SK-N-SH (cell line): Measurements from ENCODE around the gene CST2. TPM values are rescaled to one million over a fixed set of nuclear protein-coding genes. Genes with fewer than 3 reads are reported as not detected.

Experiments used
- CTCF ChIA-PET: fragments of 300-600, 350-600 bp; formaldehyde crosslinking; extraction: SDS; loops from one replicate; lab custom pipeline; 2021; lab: Yijun Ruan, JAX
- POLR2A ChIA-PET: fragments of 350-600 bp; sonication (Branson Sonifier 250); formaldehyde crosslinking; extraction: SDS; loops from one replicate; lab custom pipeline; 2020; ENCODE audit warnings: antibody characterized with exemption, inconsistent platforms; lab: Yijun Ruan, JAX
- DNase-seq: peaks from one replicate; pipeline ENCODE4 v3.0.0; 2012
- H2AFZ ChIP-seq: fragments of 200-600 bp; sonication (generic); 2 replicates; pipeline ENCODE4 v1.8.1; 2016; ENCODE audit warnings: antibody characterized with exemption, mild to moderate bottlenecking, low read depth
- H3F3A ChIP-seq: fragments of 200-600 bp; sonication (generic); replicated peaks from 2 replicates; pipeline ENCODE3; 2016; ENCODE audit warnings: antibody characterized with exemption, mild to moderate bottlenecking; ENCODE audit not compliant: insufficient read depth
- H3K27ac ChIP-seq, 2 experiments: fragments of 200-500 bp in 1 of 2; fragments of 200-600 bp in 1 of 2; sonication (Bioruptor generic) in 1 of 2; sonication (generic), shearing (Covaris generic) in 1 of 2; 2 replicates each; pipeline versions ENCODE4 v1.5.1 to v1.6.1; 2014 to 2016; ENCODE audit warnings: low read depth in 2 of 2, inconsistent platforms in 1 of 2, low read length in 1 of 2, mild to moderate bottlenecking in 1 of 2, mixed read lengths in 1 of 2
- H3K27me3 ChIP-seq: fragments of 200-600 bp; sonication (generic), shearing (Covaris generic); 2 replicates; pipeline ENCODE4 v1.6.1; 2016; ENCODE audit warnings: mixed run types; ENCODE audit not compliant: insufficient read depth
- H3K36me3 ChIP-seq, 2 experiments: fragments of 200-500 bp in 1 of 2; fragments of 200-600 bp in 1 of 2; sonication (Bioruptor generic) in 1 of 2; sonication (generic) in 1 of 2; replicated peaks in 1 of 2; 2 replicates each; pipeline versions ENCODE3 to v1.5.1; 2014 to 2016; ENCODE audit warnings: low read length in 1 of 2, mild to moderate bottlenecking in 1 of 2; ENCODE audit not compliant: insufficient read depth in 2 of 2, control insufficient read depth in 1 of 2
- H3K4me1 ChIP-seq, 2 experiments: fragments of 200-500 bp in 1 of 2; fragments of 200-600 bp in 1 of 2; sonication (Bioruptor generic) in 1 of 2; sonication (generic), shearing (Covaris generic) in 1 of 2; 2 replicates each; pipeline versions ENCODE4 v1.5.1 to v1.6.1; 2014 to 2016; ENCODE audit warnings: low read depth in 1 of 2, low read length in 1 of 2, mixed run types in 1 of 2; ENCODE audit not compliant: insufficient read depth in 2 of 2, control insufficient read depth in 1 of 2
- H3K4me2 ChIP-seq: fragments of 200-600 bp; sonication (generic), shearing (Covaris generic); 2 replicates; pipeline ENCODE4 v1.6.1; 2017; ENCODE audit warnings: mixed run types
- H3K4me3 ChIP-seq, 2 experiments: fragments of 200-500 bp in 1 of 2; fragments of 200-600 bp in 1 of 2; sonication (Bioruptor generic) in 1 of 2; sonication (generic), shearing (Covaris generic) in 1 of 2; 2 replicates each; pipeline versions ENCODE4 v1.5.1 to v1.8.1; 2014 to 2016; ENCODE audit warnings: low read depth in 2 of 2, inconsistent platforms in 1 of 2, low read length in 1 of 2, mild to moderate bottlenecking in 1 of 2, mixed read lengths in 1 of 2, moderate library complexity in 1 of 2
- H3K79me2 ChIP-seq: fragments of 200-600 bp; sonication (generic); 2 replicates; pipeline ENCODE4 v1.8.1; 2017; ENCODE audit warnings: mild to moderate bottlenecking; ENCODE audit not compliant: insufficient read depth
- H3K9ac ChIP-seq: fragments of 200-600 bp; sonication (generic); 2 replicates; pipeline ENCODE4 v1.6.1; 2017; ENCODE audit warnings: mixed run types
- H3K9me2 ChIP-seq: fragments of 200-600 bp; sonication (generic); 2 replicates; pipeline ENCODE4 v1.6.1; 2017; ENCODE audit warnings: mixed run types
- H3K9me3 ChIP-seq: fragments of 200-600 bp; sonication (generic); 2 replicates; pipeline ENCODE4 v1.6.1; 2017; ENCODE audit warnings: mixed run types, mild to moderate bottlenecking, moderate library complexity
- H4K20me1 ChIP-seq: fragments of 200-600 bp; sonication (generic); 2 replicates; pipeline ENCODE4 v1.6.1; 2017; ENCODE audit warnings: mild to moderate bottlenecking, mixed run types; ENCODE audit not compliant: insufficient read depth
- CTCF ChIP-seq: fragments of 200-600 bp; sonication (generic); IDR thresholded peaks from 2 replicates; pipeline ENCODE4 v1.6.1; 2017; ENCODE audit warnings: antibody characterized with exemption, mild to moderate bottlenecking, moderate library complexity
- EP300 ChIP-seq, 2 experiments: IDR thresholded peaks; 2 replicates each; pipeline versions ENCODE4 v1.4.0 to v1.6.1; 2012; ENCODE audit warnings: borderline replicate concordance in 1 of 2, low read depth in 1 of 2, low read length in 1 of 2
- EZH2phosphoT487 ChIP-seq: fragments of 200-600 bp; sonication (generic); IDR thresholded peaks from 2 replicates; pipeline ENCODE4 v1.6.1; 2017; ENCODE audit warnings: low read depth, mixed run types, mild to moderate bottlenecking, antibody characterized with exemption, moderate library complexity, borderline replicate concordance
- FOSL2 ChIP-seq: IDR thresholded peaks from 2 replicates; pipeline ENCODE4 v1.4.0; 2012; ENCODE audit warnings: low read depth, mild to moderate bottlenecking, moderate library complexity, borderline replicate concordance
- FOXJ3 ChIP-seq: sonication (generic); formaldehyde crosslinking; IDR thresholded peaks from 2 replicates; pipeline ENCODE4 v1.5.1; 2020; ENCODE audit warnings: mild to moderate bottlenecking, missing genetic modification reagents
- GABPA ChIP-seq: IDR thresholded peaks from 2 replicates; pipeline ENCODE4 v1.4.0; 2012; ENCODE audit warnings: low read depth, mild to moderate bottlenecking
- GATA2 ChIP-seq: sonication (generic); formaldehyde crosslinking; IDR thresholded peaks from 2 replicates; pipeline ENCODE4 v1.5.0; 2020; ENCODE audit warnings: mild to moderate bottlenecking, missing genetic modification reagents
- IRF3 ChIP-seq: fragments of 150-350 bp; IDR thresholded peaks from 2 replicates; pipeline ENCODE4 v1.6.1; 2016; ENCODE audit warnings: mild to moderate bottlenecking, low read depth, low read length
- MAX ChIP-seq: IDR thresholded peaks from 2 replicates; pipeline ENCODE4 v1.4.0; 2012; ENCODE audit warnings: low read depth
- MXI1 ChIP-seq: IDR thresholded peaks from 2 replicates; pipeline ENCODE4 v1.6.1; 2012; ENCODE audit warnings: mild to moderate bottlenecking, low read depth, low read length, improper control_type of control experiment
- NRF1 ChIP-seq: IDR thresholded peaks from 2 replicates; pipeline ENCODE4 v1.6.1; 2012; ENCODE audit warnings: low read depth, mild to moderate bottlenecking, low read length
- PBX3 ChIP-seq: IDR thresholded peaks from 2 replicates; pipeline ENCODE4; 2012
- RCOR1 ChIP-seq: fragments of 150-350 bp; IDR thresholded peaks from 2 replicates; pipeline ENCODE4 v1.6.1; 2017; ENCODE audit warnings: antibody characterized with exemption, low read length
- RFX5 ChIP-seq: IDR thresholded peaks from 2 replicates; pipeline ENCODE4 v1.6.1; 2012; ENCODE audit warnings: mild to moderate bottlenecking, improper control_type of control experiment, low read length
- SMC3 ChIP-seq: IDR thresholded peaks from 2 replicates; pipeline ENCODE4 v1.6.1; 2012; ENCODE audit warnings: low read depth, low read length, improper control_type of control experiment
- TEAD4 ChIP-seq: IDR thresholded peaks from 2 replicates; pipeline ENCODE4 v1.4.0; 2012; ENCODE audit warnings: mild to moderate bottlenecking, borderline replicate concordance; ENCODE audit not compliant: insufficient read depth
- USF1 ChIP-seq: IDR thresholded peaks from 2 replicates; pipeline ENCODE4 v1.4.0; 2012; ENCODE audit warnings: low read depth, borderline replicate concordance
- YY1 ChIP-seq: IDR thresholded peaks from 2 replicates; pipeline ENCODE4 v1.4.0; 2012; ENCODE audit warnings: low read depth, mild to moderate bottlenecking
- ZBTB33 ChIP-seq: IDR thresholded peaks from 2 replicates; pipeline ENCODE4 v1.4.0; 2012; ENCODE audit warnings: low read depth, borderline replicate concordance
- WGBS: methylation state at CpG from one replicate; pipeline ENCODE4 v1.1.6; 2017; ENCODE audit warnings: low lambda C conversion rate; 5-methylcytosine and 5-hydroxymethylcytosine counted together
- polyA plus RNA-seq, 3 experiments: library from polyadenylated mRNA; depleted of rRNA; stranded (reverse); fragments of >200 nt; gene quantifications; 2 replicates each; pipeline ENCODE4 v1.2.3, GENCODE V29; 2012

Gene CST2
- polyA plus RNA-seq, 1 of the 3 experiments (the other 2 are of a cell fraction), result not detected

GRCh38 chr20:23823111-23823510 is 3.4 kb downstream of the CST2 start:
- no peak for DNase-seq
- no peaks in the 10 kb centered on the region for H3F3A ChIP-seq
- WGBS, result 9% methylated on average over 5 of the region's 5 CpGs
- no peaks in the 10 kb centered on the region for H3K79me2 ChIP-seq
- no peaks in the 10 kb centered on the region for H3K9me3 ChIP-seq
- no peaks in the 10 kb centered on the region for H3K27me3 ChIP-seq
- TF ChIP-seq CTCF (no peak), EP300 (IDR thresholded peaks at IDR 0.05; ENCODE audit: borderline replicate concordance in 1 of 2, low read depth in 1 of 2, low read length in 1 of 2) (no peak), USF1 (no peak), ZBTB33 (no peak), GATA2 (CRISPR knock-in tag) (no peak), SMC3 (no peak), RFX5 (no peak), PBX3 (no peak), RCOR1 (no peak), NRF1 (no peak), EZH2phosphoT487 (no peak), MAX (no peak), GABPA (no peak), TEAD4 (no peak), FOXJ3 (CRISPR knock-in tag) (no peak), MXI1 (no peak), IRF3 (no peak), FOSL2 (no peak), YY1 (no peak)
- H3K9ac ChIP-seq, result no peak overlapping the region
- no peak overlapping the region for H3K4me2 ChIP-seq
- H4K20me1 ChIP-seq, result no peaks in the 10 kb centered on the region
- no peaks in the 10 kb centered on the region for H3K36me3 ChIP-seq
- ChIA-PET CTCF (no interaction called here), POLR2A (no interaction called here)
- H3K9me2 ChIP-seq, result no peaks in the 10 kb centered on the region
- H3K4me1 ChIP-seq, result no peaks in the 10 kb centered on the region
- no peak overlapping the region for H3K27ac ChIP-seq
- no peak overlapping the region for H3K4me3 ChIP-seq
- H2AFZ ChIP-seq, result no peak overlapping the region
